Central memory CD8-positive, alpha-beta T cell (primary cell): ENCODE results near the gene APBA2.
A peak's percentile ranks its signal among the peaks of the same experiment; 100 is the strongest.
"Not testable (repeated sequence)": the region's sequence is repeated elsewhere in the genome, so short reads cannot be mapped to it uniquely, and the experiment has no call there.

Experiments
- ATAC-seq: fragments of 150-1000 bp; cut with Tn5 transposase; replicated peaks from 2 replicates; pipeline ENCODE4 v1.10.0; 2022; ENCODE audit warnings: mild to moderate bottlenecking, moderate FRiP score, moderate number of reproducible peaks; ENCODE audit not compliant: poor library complexity, severe bottlenecking; ENCODE audit errors: extremely low read depth
- DNase-seq, 2 donors: peaks; one replicate each; pipeline ENCODE4 v3.0.0; 2021; ENCODE audit warnings: low spot score in 2 of 2
- H3K27ac Mint-ChIP-seq: one replicate; pipeline ENCODE4 v1.8.0; 2022; ENCODE audit warnings: low read depth, mild to moderate bottlenecking, moderate library complexity, mixed read lengths
- H3K27me3 Mint-ChIP-seq: one replicate; pipeline ENCODE4 v1.8.0; 2022; ENCODE audit warnings: mixed read lengths
- H3K36me3 Mint-ChIP-seq: one replicate; pipeline ENCODE4 v1.8.0; 2022; ENCODE audit warnings: mild to moderate bottlenecking, moderate library complexity, mixed read lengths; ENCODE audit not compliant: insufficient read depth
- H3K4me1 Mint-ChIP-seq: one replicate; pipeline ENCODE4 v1.8.0; 2022; ENCODE audit warnings: mixed read lengths
- H3K4me3 Mint-ChIP-seq: one replicate; pipeline ENCODE4 v1.8.0; 2022; ENCODE audit warnings: mild to moderate bottlenecking, moderate library complexity, mixed read lengths
- H3K9me3 Mint-ChIP-seq: one replicate; pipeline ENCODE4 v1.8.0; 2022; ENCODE audit warnings: mixed read lengths

The APBA2 gene

GRCh38 chr15:29045161-29045560 is 159.4 kb downstream of the APBA2 start:
- not testable (repeated sequence) for ATAC-seq, H3K9me3 Mint-ChIP-seq, DNase-seq, H3K27me3 Mint-ChIP-seq, H3K27ac Mint-ChIP-seq, H3K4me3 Mint-ChIP-seq, H3K36me3 Mint-ChIP-seq
- H3K4me1 Mint-ChIP-seq, result peaks cover 39% of the 10 kb centered on the region

GRCh38 chr15:29045717-29046116 is 159.9 kb downstream of the APBA2 start:
- Mint-ChIP-seq H3K27ac (no peak overlapping the region), H3K27me3 (no peaks in the 10 kb centered on the region), H3K9me3 (no peaks in the 10 kb centered on the region), H3K4me1 (peaks cover 41% of the 10 kb centered on the region), H3K4me3 (no peak overlapping the region), H3K36me3 (no peaks in the 10 kb centered on the region)
- ATAC-seq, result no peak
- DNase-seq, result no peak

- no peaks in the 10 kb centered on the region for H3K36me3 Mint-ChIP-seq
- no peak for DNase-seq
- H3K4me3 Mint-ChIP-seq, result no peak overlapping the region
- H3K9me3 Mint-ChIP-seq, result no peaks in the 10 kb centered on the region
- H3K4me1 Mint-ChIP-seq, result peaks cover 47% of the 10 kb centered on the region
- no peak overlapping the region for H3K27ac Mint-ChIP-seq
- H3K27me3 Mint-ChIP-seq, result no peaks in the 10 kb centered on the region
- ATAC-seq, result no peak
These were observed 160.6 kb downstream of the APBA2 start for GRCh38 chr15:29046281-29046810.

- Mint-ChIP-seq H3K9me3 (no peaks in the 10 kb centered on the region), H3K27me3 (no peaks in the 10 kb centered on the region), H3K36me3 (no peaks in the 10 kb centered on the region), H3K4me3 (no peak overlapping the region), H3K4me1 (peaks cover 50% of the 10 kb centered on the region), H3K27ac (no peak overlapping the region)
- no peak for ATAC-seq
- no peak for DNase-seq
These were observed 161.2 kb downstream of the APBA2 start for GRCh38 chr15:29046977-29047376.

GRCh38 chr15:29048011-29048410 is 162.2 kb downstream of the APBA2 start:
- no peak overlapping the region for H3K4me3 Mint-ChIP-seq

GRCh38 chr15:29050870-29051269 is 165.1 kb downstream of the APBA2 start:
- peak; percentile 79 for ATAC-seq
- H3K27ac Mint-ChIP-seq, result no peak overlapping the region

More at GRCh38 chr15:29048011-29048410, 162.2 kb downstream of the APBA2 start:
- H3K9me3 Mint-ChIP-seq, result no peaks in the 10 kb centered on the region
- no peak overlapping the region for H3K27ac Mint-ChIP-seq
- no peaks in the 10 kb centered on the region for H3K27me3 Mint-ChIP-seq
- DNase-seq (no peak), ATAC-seq (no peak)
- peaks cover 42% of the 10 kb centered on the region for H3K4me1 Mint-ChIP-seq
- H3K36me3 Mint-ChIP-seq, result no peaks in the 10 kb centered on the region

GRCh38 chr15:29051422-29051821 is 165.6 kb downstream of the APBA2 start:
- Mint-ChIP-seq H3K4me3 (no peak overlapping the region), H3K27ac (no peak overlapping the region), H3K9me3 (no peaks in the 10 kb centered on the region), H3K36me3 (peaks cover 3% of the 10 kb centered on the region), H3K27me3 (no peaks in the 10 kb centered on the region), H3K4me1 (peaks cover 44% of the 10 kb centered on the region)
- DNase-seq, result no peak
- ATAC-seq, result no peak

More at GRCh38 chr15:29050870-29051269, 165.1 kb downstream of the APBA2 start:
- DNase-seq, result no peak
- peaks cover 3% of the 10 kb centered on the region for H3K36me3 Mint-ChIP-seq
- H3K4me3 Mint-ChIP-seq, result no peak overlapping the region
- peaks cover 39% of the 10 kb centered on the region for H3K4me1 Mint-ChIP-seq
- H3K27me3 Mint-ChIP-seq, result no peaks in the 10 kb centered on the region
- H3K9me3 Mint-ChIP-seq, result no peaks in the 10 kb centered on the region

GRCh38 chr15:29053006-29053405 is 167.2 kb downstream of the APBA2 start:
- ATAC-seq (no peak), DNase-seq (no peak)
- H3K27ac Mint-ChIP-seq, result peak overlapping the region; percentile 30
- H3K4me1 Mint-ChIP-seq, result peaks cover 47% of the 10 kb centered on the region
- no peak overlapping the region for H3K4me3 Mint-ChIP-seq
- no peaks in the 10 kb centered on the region for H3K9me3 Mint-ChIP-seq
- H3K27me3 Mint-ChIP-seq, result no peaks in the 10 kb centered on the region
- peaks cover 3% of the 10 kb centered on the region for H3K36me3 Mint-ChIP-seq

- peaks cover 4% of the 10 kb centered on the region for H3K36me3 Mint-ChIP-seq
- no peak overlapping the region for H3K27ac Mint-ChIP-seq
- no peaks in the 10 kb centered on the region for H3K27me3 Mint-ChIP-seq
- no peak for DNase-seq
- H3K4me3 Mint-ChIP-seq, result no peak overlapping the region
- peaks cover 47% of the 10 kb centered on the region for H3K4me1 Mint-ChIP-seq
- H3K9me3 Mint-ChIP-seq, result no peaks in the 10 kb centered on the region
- no peak for ATAC-seq
These were observed 167.9 kb downstream of the APBA2 start for GRCh38 chr15:29053661-29054131.

- Mint-ChIP-seq H3K9me3 (no peaks in the 10 kb centered on the region), H3K27me3 (no peaks in the 10 kb centered on the region), H3K4me3 (no peak overlapping the region), H3K4me1 (peaks cover 47% of the 10 kb centered on the region), H3K36me3 (peaks cover 4% of the 10 kb centered on the region), H3K27ac (no peak overlapping the region)
- no peak for ATAC-seq
- no peak for DNase-seq
These were observed 168.6 kb downstream of the APBA2 start for GRCh38 chr15:29054171-29055045.

GRCh38 chr15:29055876-29056275 is 170.1 kb downstream of the APBA2 start:
- Mint-ChIP-seq H3K27ac (peak overlapping the region; percentile 1), H3K4me1 (peaks cover 36% of the 10 kb centered on the region), H3K4me3 (no peak overlapping the region), H3K36me3 (peaks cover 6% of the 10 kb centered on the region), H3K27me3 (no peaks in the 10 kb centered on the region), H3K9me3 (no peaks in the 10 kb centered on the region)
- no peak for ATAC-seq
- no peak for DNase-seq

- no peak for DNase-seq
- Mint-ChIP-seq H3K4me3 (no peak overlapping the region), H3K27ac (no peak overlapping the region), H3K4me1 (peaks cover 35% of the 10 kb centered on the region), H3K27me3 (no peaks in the 10 kb centered on the region), H3K9me3 (no peaks in the 10 kb centered on the region), H3K36me3 (peaks cover 6% of the 10 kb centered on the region)
- no peak for ATAC-seq
These were observed 171.2 kb downstream of the APBA2 start for GRCh38 chr15:29056839-29057450.

- no peak overlapping the region for H3K4me3 Mint-ChIP-seq
- peak overlapping the region; percentile 1 for H3K27ac Mint-ChIP-seq
- peaks cover 35% of the 10 kb centered on the region for H3K4me1 Mint-ChIP-seq
- no peaks in the 10 kb centered on the region for H3K9me3 Mint-ChIP-seq
- no peak for DNase-seq
- peak; percentile 60 for ATAC-seq
- H3K27me3 Mint-ChIP-seq, result no peaks in the 10 kb centered on the region
- H3K36me3 Mint-ChIP-seq, result peaks cover 6% of the 10 kb centered on the region
These were observed 172.1 kb downstream of the APBA2 start for GRCh38 chr15:29057856-29058255.
